HG03432 (cell line): ENCODE data around the gene POPDC3.
"Not testable (repeated sequence)": the region's sequence is repeated elsewhere in the genome, so short reads cannot be mapped to it uniquely, and the experiment has no call there.

Experiments used
- ATAC-seq: cut with Tn5 transposase; IDR thresholded peaks from one replicate; pipeline ENCODE4 v1.9.1; 2021; ENCODE audit warnings: mild to moderate bottlenecking, moderate library complexity; ENCODE audit not compliant: unreplicated experiment

POPDC3 gene

GRCh38 chr6:105196076-105196475 is 16.3 kb upstream of the POPDC3 start:
- no peak for ATAC-seq

DNA sequence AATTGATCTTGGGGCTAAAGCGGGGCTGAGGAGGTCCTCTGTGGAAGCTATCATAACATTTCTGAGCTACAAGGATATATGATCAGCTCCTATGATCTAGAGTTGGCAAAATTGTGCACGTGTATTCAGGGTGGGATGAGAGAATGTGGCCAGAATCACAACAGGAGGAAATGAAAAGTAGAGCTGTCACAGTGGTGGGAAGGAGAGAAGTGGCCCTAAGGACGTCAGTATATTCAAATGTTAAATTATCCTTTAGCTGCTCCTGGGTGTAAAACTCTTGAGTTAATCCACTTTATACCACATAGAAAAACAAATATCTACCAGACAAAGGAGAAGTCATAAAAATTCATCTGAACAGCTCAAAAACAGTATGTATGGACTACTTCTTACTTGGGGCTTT is 14.8 kb upstream of the POPDC3 start:
- ATAC-seq = no peak

GRCh38 chr6:105194106-105194505 is 14.3 kb upstream of the POPDC3 start:
- ATAC-seq = no peak

DNA sequence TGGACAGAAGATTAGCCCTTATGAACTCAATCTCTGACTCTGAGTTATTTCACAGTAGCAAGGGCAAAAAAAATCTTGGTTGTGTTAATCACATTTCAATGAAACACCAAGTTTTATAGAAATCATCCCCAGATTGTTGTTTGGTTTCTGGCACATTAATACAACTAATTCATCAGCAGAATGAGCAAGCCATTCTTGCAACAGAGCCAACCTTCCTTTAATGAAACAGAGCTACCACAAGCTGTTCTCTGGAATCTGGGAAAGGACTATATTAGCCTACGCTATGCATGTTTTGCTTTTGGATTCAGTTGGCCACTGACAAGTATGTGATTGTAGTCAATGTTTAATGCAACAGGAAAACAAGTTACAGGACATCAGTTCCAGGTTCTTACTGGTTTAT is 13.8 kb upstream of the POPDC3 start:
- ATAC-seq = no peak

- no peak for ATAC-seq
These were observed 13.1 kb upstream of the POPDC3 start for GRCh38 chr6:105192707-105193465.

- no peak for ATAC-seq
These were observed 11.5 kb upstream of the POPDC3 start for GRCh38 chr6:105191351-105191750.

DNA sequence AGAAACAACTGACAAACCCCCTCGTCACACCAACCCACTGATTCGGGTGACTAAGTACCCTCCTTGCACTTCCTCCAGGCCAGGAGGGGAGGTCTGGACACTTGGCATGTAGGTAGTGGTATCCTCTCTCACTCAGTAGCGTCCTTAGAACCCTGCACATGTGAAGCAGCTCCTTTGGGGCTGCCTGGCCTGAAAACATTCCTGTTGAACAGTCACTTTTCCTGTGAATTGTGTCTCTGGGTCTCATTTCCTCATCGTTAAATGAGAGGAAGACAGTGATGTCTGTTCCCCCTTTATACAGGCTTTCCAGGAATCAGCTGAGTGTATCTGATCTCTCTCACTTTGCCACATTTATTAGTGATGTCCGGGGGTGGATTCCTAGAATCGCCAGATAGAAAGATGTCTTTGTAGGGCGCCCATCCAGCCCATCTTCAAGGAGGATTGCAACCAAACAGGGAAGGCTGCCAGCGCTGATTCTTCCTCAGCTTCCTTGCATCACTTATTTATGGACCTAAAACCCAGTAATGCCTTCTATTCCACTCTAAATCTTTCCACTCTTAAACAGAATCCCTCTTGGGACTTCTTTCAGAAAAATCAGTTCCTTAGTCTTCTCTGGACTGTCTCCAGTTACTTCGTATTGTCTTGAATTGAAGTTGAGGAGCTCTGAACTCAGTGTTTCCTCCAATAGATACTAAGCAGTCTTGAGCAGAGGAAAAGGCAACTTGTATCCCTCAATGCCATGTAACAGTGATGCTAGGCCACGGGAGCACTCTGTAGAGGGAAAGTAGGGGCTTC is 9.4 kb upstream of the POPDC3 start:
- ATAC-seq = no peak

- ATAC-seq = no peak
These were observed 8.4 kb upstream of the POPDC3 start for GRCh38 chr6:105188251-105188650.

GRCh38 chr6:105186576-105186975 is 6.8 kb upstream of the POPDC3 start:
- no peak for ATAC-seq

DNA sequence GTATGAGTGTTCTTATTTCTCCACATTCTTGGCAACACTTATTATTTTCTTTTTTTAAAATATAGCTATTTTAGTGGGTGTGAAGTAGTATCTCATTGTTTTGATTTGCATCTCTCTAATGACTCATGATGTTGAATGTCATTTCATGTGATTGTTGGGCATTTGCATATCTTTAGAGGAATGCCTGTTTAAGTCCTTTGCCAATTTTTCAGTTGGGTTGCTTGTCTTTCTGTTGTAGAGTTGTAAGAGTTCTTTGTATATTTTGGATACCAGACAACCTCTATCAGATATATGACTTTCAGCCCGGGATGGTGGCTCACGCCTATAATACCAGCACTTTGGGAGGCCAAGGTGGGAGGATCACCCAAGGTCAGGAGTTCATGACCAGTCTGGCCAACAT is 5.1 kb upstream of the POPDC3 start:
- no peak for ATAC-seq

GRCh38 chr6:105181981-105182515 is 2.2 kb upstream of the POPDC3 start:
- ATAC-seq = no peak

DNA sequence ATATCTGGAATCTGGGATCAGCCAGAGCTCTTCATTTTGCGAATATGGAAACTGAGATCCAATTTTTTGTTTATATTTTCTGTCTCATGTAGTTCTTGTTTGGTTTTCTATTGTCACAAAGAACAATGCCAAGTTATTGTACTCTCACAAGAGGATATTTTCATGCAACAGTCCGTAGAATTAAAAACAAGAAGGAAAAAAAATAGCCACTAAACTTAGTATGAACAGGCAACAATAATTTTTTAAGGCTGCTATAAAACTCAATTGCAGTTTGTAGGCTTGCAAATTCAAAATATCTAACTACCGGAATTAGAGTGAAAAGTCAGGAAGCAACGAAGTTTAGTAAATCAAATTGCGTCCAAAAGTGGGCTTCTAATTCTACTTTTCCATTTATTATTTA is 1.2 kb downstream of the POPDC3 start:
- no peak for ATAC-seq

DNA sequence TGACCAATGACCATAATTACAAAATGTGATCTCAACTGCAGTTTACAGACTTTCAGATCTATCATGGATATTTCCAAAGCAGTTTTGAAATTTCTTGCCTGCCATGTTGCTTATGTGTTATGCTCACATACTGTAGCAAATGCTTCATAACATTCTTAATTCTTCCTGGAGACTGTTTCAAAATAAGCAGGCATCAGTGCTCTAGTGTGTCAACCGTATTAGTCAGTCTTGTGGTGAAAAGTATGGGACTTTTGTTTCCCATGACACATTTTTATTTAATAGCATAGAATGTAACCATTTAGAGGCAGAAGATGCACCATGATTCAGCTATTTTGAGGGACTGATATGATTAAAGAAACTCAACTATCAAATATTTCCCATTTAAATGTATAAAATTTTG is 1.7 kb downstream of the POPDC3 start:
- ATAC-seq = no peak

- ATAC-seq = no peak
These were observed 2.3 kb downstream of the POPDC3 start for GRCh38 chr6:105177556-105177955.

- no peak for ATAC-seq
These were observed 5.3 kb downstream of the POPDC3 start for GRCh38 chr6:105174512-105174911.

DNA sequence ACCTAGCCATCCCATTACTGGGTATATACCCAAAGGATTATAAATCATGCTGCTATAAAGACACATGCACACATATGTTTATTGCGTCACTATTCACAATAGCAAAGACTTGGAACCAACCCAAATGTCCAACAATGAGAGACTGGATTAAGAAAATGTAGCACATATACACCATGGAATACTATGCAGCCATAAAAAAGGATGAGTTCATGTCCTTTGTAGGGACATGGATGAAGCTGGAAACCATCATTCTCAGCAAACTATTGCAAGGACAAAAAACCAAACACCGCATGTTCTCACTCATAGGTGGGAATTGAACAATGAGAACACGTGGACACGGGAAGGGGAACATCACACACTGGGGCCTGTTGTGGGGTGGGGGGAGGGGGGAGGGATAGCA is 7.3 kb downstream of the POPDC3 start:
- not testable (repeated sequence) for ATAC-seq

- ATAC-seq = no peak
These were observed 9.8 kb downstream of the POPDC3 start for GRCh38 chr6:105170059-105170458.

DNA sequence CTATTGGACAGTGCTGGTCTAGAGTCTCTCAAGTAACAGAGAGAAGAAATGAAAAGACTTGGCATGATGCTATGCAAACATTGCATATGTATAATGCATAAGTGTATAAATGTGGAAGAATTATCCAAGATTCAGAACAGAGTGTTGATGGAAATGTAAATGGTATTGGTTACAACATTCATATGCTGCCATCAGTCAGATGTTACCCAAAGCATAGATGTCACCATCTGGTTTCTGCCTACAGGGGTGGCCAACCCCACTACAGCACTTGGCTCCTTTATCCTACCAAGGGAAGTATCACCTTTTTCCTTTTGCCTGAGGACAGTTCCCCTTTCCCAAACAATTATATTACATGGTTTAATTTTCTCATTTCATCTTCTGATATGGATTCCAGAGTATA is 11.9 kb downstream of the POPDC3 start:
- ATAC-seq = no peak

- ATAC-seq = no peak
These were observed 15.4 kb downstream of the POPDC3 start for GRCh38 chr6:105164418-105164817.

DNA sequence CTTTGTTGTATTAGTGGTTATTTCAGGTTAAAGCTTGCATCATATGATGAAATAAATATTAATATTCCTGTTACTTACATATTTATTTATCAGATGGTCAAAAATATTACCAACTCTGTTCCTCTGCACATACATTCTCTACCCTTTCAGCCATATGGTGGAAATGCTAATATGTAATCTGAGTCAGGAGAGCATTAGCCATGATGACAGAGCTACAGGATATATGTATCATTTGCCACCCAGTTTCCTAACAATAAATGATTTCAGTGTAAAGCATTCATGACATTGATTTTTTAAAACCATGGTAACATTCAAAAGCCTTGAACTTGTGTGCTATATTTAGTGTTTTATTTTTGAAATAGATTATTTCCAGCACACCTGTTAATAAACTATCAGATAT is 16.6 kb downstream of the POPDC3 start:
- no peak for ATAC-seq

DNA sequence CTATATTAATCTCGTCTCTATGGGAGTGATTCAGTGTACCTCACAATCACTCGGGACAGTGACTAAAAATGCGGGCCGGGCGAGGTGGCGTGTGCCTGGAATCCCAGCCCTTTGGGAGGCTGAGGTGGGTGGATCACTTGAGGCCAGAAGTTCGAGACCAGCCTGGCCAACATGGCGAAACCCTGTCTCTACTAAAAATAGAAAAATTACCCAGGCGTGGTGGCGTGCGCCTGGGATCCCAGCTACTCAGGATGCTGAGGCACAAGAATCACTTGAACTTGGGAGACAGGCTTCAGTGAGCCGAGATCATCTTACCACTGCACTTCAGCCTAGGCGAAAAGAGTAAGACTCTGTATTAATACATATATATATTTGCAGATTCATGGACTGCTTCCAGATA is 17.4 kb downstream of the POPDC3 start:
- no peak for ATAC-seq

- ATAC-seq = no peak
These were observed 18.4 kb downstream of the POPDC3 start for GRCh38 chr6:105161421-105161820.
